Measurements from ENCODE around the gene NEK5. TPM values are rescaled to one million over a fixed set of nuclear protein-coding genes. Genes with fewer than 3 reads are reported as not detected.
"Not testable (repeated sequence)": the region's sequence is repeated elsewhere in the genome, so short reads cannot be mapped to it uniquely, and the experiment has no call there.

The NEK5 gene
- total RNA-seq, 2 donors from 2014 or later, result 1.4 to 1.8 TPM

- Histone ChIP-seq H3K36me3 (ENCODE audit: control insufficient read depth, insufficient read depth, low read length) (no peaks in the 10 kb centered on the region), H3K27me3 (ENCODE audit: control insufficient read depth, insufficient read depth, low read length, poor library complexity, severe bottlenecking) (no peaks in the 10 kb centered on the region), H3K4me1 (ENCODE audit: control insufficient read depth, insufficient read depth, low read length) (no peaks in the 10 kb centered on the region), H3K9me3 (ENCODE audit: control insufficient read depth, low read length) (peaks cover 77% of the 10 kb centered on the region), H3K4me3 (ENCODE audit: low read length) (no peak overlapping the region), H3K27ac (ENCODE audit: low read depth, low read length) (no peak overlapping the region), H3K9ac (ENCODE audit: extremely low read depth, low read length, poor library complexity, severe bottlenecking) (no peak overlapping the region)
- Mint-ChIP-seq H3K27ac (no peak overlapping the region), H3K36me3 (ENCODE audit: low read depth) (no peaks in the 10 kb centered on the region), H3K4me3 (no peak overlapping the region), H3K27me3 (ENCODE audit: insufficient read depth) (no peaks in the 10 kb centered on the region), H3K4me1 (no peaks in the 10 kb centered on the region), H3K9me3 (peaks cover 76% of the 10 kb centered on the region)
- WGBS, 2 experiments (ENCODE audit: insufficient coverage in 1 of 2, insufficient read length in 1 of 2), result 78 to 93% methylated on average over 1 of the region's 1 CpG
- no peak for DNase-seq
- peak; percentile 26 for TF ChIP-seq CTCF (conservative IDR thresholded peaks at IDR 0.05)
These were observed 57.8 kb downstream of the NEK5 start for GRCh38 chr13:52070929-52071523.

GRCh38 chr13:52067237-52067636 is 61.6 kb downstream of the NEK5 start:
- H3K27me3 Mint-ChIP-seq (ENCODE audit: insufficient read depth), result no peaks in the 10 kb centered on the region
- TF ChIP-seq CTCF (conservative IDR thresholded peaks at IDR 0.05), result no peak
- no peak for DNase-seq

GRCh38 chr13:52061587-52061986 is 67.3 kb downstream of the NEK5 start:
- Histone ChIP-seq H3K9ac (ENCODE audit: extremely low read depth, low read length, poor library complexity, severe bottlenecking) (no peak overlapping the region), H3K36me3 (ENCODE audit: control insufficient read depth, insufficient read depth, low read length) (no peaks in the 10 kb centered on the region), H3K27me3 (ENCODE audit: control insufficient read depth, insufficient read depth, low read length, poor library complexity, severe bottlenecking) (no peaks in the 10 kb centered on the region), H3K4me3 (ENCODE audit: low read length) (no peak overlapping the region), H3K9me3 (ENCODE audit: control insufficient read depth, low read length) (peaks cover 29% of the 10 kb centered on the region), H3K27ac (ENCODE audit: low read depth, low read length) (no peak overlapping the region), H3K4me1 (ENCODE audit: control insufficient read depth, insufficient read depth, low read length) (no peaks in the 10 kb centered on the region)
- DNase-seq, result no peak
- H3K4me3 Mint-ChIP-seq, result no peak overlapping the region
- H3K9me3 Mint-ChIP-seq, result peaks cover 51% of the 10 kb centered on the region
- no peak for TF ChIP-seq CTCF (conservative IDR thresholded peaks at IDR 0.05)
- no peak overlapping the region for H3K27ac Mint-ChIP-seq
- peaks cover 9% of the 10 kb centered on the region for H3K36me3 Mint-ChIP-seq (ENCODE audit: low read depth)
- no peaks in the 10 kb centered on the region for H3K27me3 Mint-ChIP-seq (ENCODE audit: insufficient read depth)
- no peaks in the 10 kb centered on the region for H3K4me1 Mint-ChIP-seq
- WGBS, 2 experiments (ENCODE audit: insufficient coverage in 1 of 2, insufficient read length in 1 of 2), result 86 to 100% methylated on average over 3 of the region's 3 CpGs

More at GRCh38 chr13:52067237-52067636, 61.6 kb downstream of the NEK5 start:
- no peak overlapping the region for H3K9ac ChIP-seq (ENCODE audit: extremely low read depth, low read length, poor library complexity, severe bottlenecking)
- no peaks in the 10 kb centered on the region for H3K4me1 ChIP-seq (ENCODE audit: control insufficient read depth, insufficient read depth, low read length)
- H3K4me3 Mint-ChIP-seq, result no peak overlapping the region
- H3K9me3 ChIP-seq (ENCODE audit: control insufficient read depth, low read length), result peaks cover 70% of the 10 kb centered on the region
- H3K4me3 ChIP-seq (ENCODE audit: low read length), result no peak overlapping the region
- no peaks in the 10 kb centered on the region for H3K4me1 Mint-ChIP-seq
- peaks cover 5% of the 10 kb centered on the region for H3K36me3 Mint-ChIP-seq (ENCODE audit: low read depth)
- no peaks in the 10 kb centered on the region for H3K27me3 ChIP-seq (ENCODE audit: control insufficient read depth, insufficient read depth, low read length, poor library complexity, severe bottlenecking)
- no peak overlapping the region for H3K27ac Mint-ChIP-seq
- H3K36me3 ChIP-seq (ENCODE audit: control insufficient read depth, insufficient read depth, low read length), result no peaks in the 10 kb centered on the region
- H3K9me3 Mint-ChIP-seq, result peaks cover 82% of the 10 kb centered on the region
- no peak overlapping the region for H3K27ac ChIP-seq (ENCODE audit: low read depth, low read length)

GRCh38 chr13:52061064-52061463 is 67.8 kb downstream of the NEK5 start:
- not testable (repeated sequence) for H3K36me3 Mint-ChIP-seq (ENCODE audit: low read depth); H3K4me1 Mint-ChIP-seq; H3K4me3 ChIP-seq (ENCODE audit: low read length); H3K27me3 ChIP-seq (ENCODE audit: control insufficient read depth, insufficient read depth, low read length, poor library complexity, severe bottlenecking); H3K27ac ChIP-seq (ENCODE audit: low read depth, low read length); H3K4me1 ChIP-seq (ENCODE audit: control insufficient read depth, insufficient read depth, low read length); H3K27ac Mint-ChIP-seq; H3K4me3 Mint-ChIP-seq; H3K9ac ChIP-seq (ENCODE audit: extremely low read depth, low read length, poor library complexity, severe bottlenecking); H3K27me3 Mint-ChIP-seq (ENCODE audit: insufficient read depth); H3K36me3 ChIP-seq (ENCODE audit: control insufficient read depth, insufficient read depth, low read length); DNase-seq
- 97 to 100% methylated on average over 2 to 3 of the region's 3 CpGs for WGBS, 2 experiments (ENCODE audit: insufficient coverage in 1 of 2, insufficient read length in 1 of 2)
- peaks cover 47% of the 10 kb centered on the region for H3K9me3 Mint-ChIP-seq
- peaks cover 25% of the 10 kb centered on the region for H3K9me3 ChIP-seq (ENCODE audit: control insufficient read depth, low read length)
